NT2/D1 (cell line): ENCODE measurements around the gene LNP1.
"Not testable (repeated sequence)": the region's sequence is repeated elsewhere in the genome, so short reads cannot be mapped to it uniquely, and the experiment has no call there.

Experiments
- DNase-seq: peaks from one replicate; pipeline ENCODE4 v3.0.0-alpha.2; 2011; ENCODE audit warnings: low read depth, low spot score
- H3K27me3 ChIP-seq: 2 replicates; pipeline ENCODE4 v1.6.0; 2011; ENCODE audit warnings: mild to moderate bottlenecking; ENCODE audit not compliant: insufficient read length, insufficient read depth
- H3K36me3 ChIP-seq: 2 replicates; pipeline ENCODE4 v1.6.1; 2011; ENCODE audit warnings: mild to moderate bottlenecking, low read length, mixed read lengths; ENCODE audit not compliant: insufficient read depth, insufficient read length
- H3K4me1 ChIP-seq: 2 replicates; pipeline ENCODE4 v1.5.1; 2011; ENCODE audit not compliant: insufficient read depth, insufficient read length
- H3K4me3 ChIP-seq: 2 replicates; pipeline ENCODE4 v1.5.1; 2011; ENCODE audit warnings: low read depth; ENCODE audit not compliant: insufficient read length
- H3K9ac ChIP-seq: 2 replicates; pipeline ENCODE4 v1.6.0; 2011; ENCODE audit warnings: low read depth; ENCODE audit not compliant: insufficient read length
- H3K9me3 ChIP-seq: 2 replicates; pipeline ENCODE4 v1.5.1; 2011; ENCODE audit warnings: mild to moderate bottlenecking, low read length; ENCODE audit not compliant: insufficient read depth
- SUZ12 ChIP-seq: IDR thresholded peaks from 2 replicates; pipeline ENCODE4 v1.6.1; 2011; ENCODE audit not compliant: insufficient read length, insufficient read depth; ENCODE audit errors: extremely low read depth
- YY1 ChIP-seq: IDR thresholded peaks from 2 replicates; pipeline ENCODE4 v1.6.1; 2011; ENCODE audit not compliant: insufficient read length, insufficient read depth
- ZNF274 ChIP-seq: IDR thresholded peaks from 2 replicates; pipeline ENCODE4 v1.6.1; 2011; ENCODE audit warnings: mild to moderate bottlenecking, low read depth, low read length

Gene LNP1

GRCh38 chr3:100400780-100401673 lies at the start of gene LNP1, which contains the start of gene TOMM70:
Gene LNP1, plus strand, starts transcription at chr3:100401539. Its CDS starts 28,191 bp downstream, at chr3:100429730.
Gene TOMM70, minus strand, starts transcription at chr3:100401089. Its CDS starts 140 bp downstream, at chr3:100400949.
- DNase-seq = peak; percentile 95
- peak within 1 kb of the TSS; percentile 95 for H3K9ac ChIP-seq
- H3K27me3 ChIP-seq = no peaks in the 10 kb centered on the region
- TF ChIP-seq SUZ12 (no peak), YY1 (no peak), ZNF274 (no peak)
- peak within 1 kb of the TSS; percentile 85 for H3K4me3 ChIP-seq
- H3K36me3 ChIP-seq = peaks cover 14% of the 10 kb centered on the region
- no peaks in the 10 kb centered on the region for H3K9me3 ChIP-seq
- H3K4me1 ChIP-seq = no peaks in the 10 kb centered on the region

DNA sequence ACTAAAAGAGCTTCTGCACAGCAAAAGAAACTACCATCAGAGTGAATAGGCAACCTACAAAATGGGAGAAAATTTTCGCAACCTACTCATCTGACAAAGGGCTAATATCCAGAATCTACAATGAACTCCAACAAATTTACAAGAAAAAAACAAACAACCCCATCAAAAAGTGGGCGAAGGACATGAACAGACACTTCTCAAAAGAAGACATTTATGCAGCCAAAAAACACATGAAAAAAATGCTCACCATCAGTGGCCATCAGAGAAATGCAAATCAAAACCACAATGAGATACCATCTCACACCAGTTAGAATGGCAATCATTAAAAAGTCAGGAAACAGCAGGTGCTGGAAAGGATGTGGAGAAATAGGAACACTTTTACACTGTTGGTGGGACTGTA lies 49.6 kb upstream of the LNP1 start:
- not testable (repeated sequence) for H3K27me3 ChIP-seq, H3K9ac ChIP-seq, H3K9me3 ChIP-seq, H3K4me1 ChIP-seq, H3K4me3 ChIP-seq, DNase-seq
- peaks cover 65% of the 10 kb centered on the region for H3K36me3 ChIP-seq

DNA sequence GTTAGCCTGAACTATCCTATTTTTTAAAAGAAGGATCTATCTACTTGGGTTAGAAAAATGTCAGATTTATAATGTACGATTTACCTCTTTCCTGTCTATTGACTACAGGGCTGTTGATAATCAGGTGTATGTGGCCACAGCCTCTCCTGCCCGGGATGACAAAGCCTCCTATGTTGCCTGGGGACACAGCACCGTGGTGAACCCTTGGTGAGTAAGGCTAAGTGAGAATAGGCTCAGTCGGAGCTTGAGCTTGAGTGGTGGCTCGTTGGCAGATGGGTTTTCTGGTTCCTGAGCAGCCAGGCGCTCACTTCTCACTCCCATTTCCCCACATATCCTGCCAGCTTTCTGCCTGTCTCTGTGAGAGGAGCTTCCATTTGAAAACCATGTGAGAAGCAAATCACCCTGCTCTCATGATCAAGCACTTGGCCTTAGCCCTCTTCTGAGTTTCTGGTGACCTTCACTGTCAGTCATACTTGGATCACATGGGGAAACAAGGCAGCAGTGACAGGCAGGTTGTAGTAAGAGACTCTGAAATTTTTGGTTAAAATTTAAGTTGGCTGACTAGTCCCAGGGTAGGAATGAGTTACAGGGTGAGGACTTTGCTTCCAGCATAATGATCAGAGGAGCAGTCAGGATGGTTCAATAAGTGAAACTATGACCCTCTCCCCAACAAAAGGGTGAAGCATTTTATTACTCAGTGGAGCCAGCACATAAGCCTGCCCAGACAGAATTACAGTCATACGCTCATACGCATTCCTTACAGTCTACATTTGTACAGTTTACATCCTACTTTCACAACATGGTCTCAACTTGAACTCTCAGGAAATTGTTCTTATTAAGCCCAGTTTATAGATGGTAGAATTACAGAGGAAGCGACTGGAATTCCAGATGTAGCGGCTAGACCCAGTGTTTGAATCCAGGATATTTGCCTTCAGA lies 48.8 kb upstream of the LNP1 start:
- TF ChIP-seq SUZ12 (no peak), YY1 (no peak), ZNF274 (no peak)
- DNase-seq = no peak
- H3K27me3 ChIP-seq = no peaks in the 10 kb centered on the region
- peaks cover 68% of the 10 kb centered on the region for H3K36me3 ChIP-seq
- no peak overlapping the region for H3K9ac ChIP-seq
- H3K4me3 ChIP-seq = no peak overlapping the region
- no peaks in the 10 kb centered on the region for H3K9me3 ChIP-seq
- H3K4me1 ChIP-seq = no peaks in the 10 kb centered on the region

DNA sequence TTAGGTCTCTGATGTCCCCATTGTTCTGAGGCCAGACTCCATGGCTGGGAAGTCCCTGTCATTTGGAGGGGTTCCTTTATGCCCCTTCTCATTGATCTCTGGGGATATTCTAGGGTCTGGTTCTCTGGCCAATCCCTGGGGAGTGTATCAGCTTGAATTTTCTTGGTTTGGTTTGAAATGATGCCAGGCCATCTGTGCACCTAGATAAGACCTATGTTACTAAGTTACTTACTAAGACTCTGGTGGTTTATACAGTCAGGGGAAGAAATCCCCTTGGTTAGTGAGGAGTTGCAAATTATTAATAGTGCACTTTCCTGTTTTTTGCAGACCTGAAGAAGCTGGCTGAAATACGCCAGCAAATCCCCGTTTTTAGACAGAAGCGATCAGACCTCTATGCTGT lies 46.5 kb upstream of the LNP1 start:
- Histone ChIP-seq H3K9me3 (no peaks in the 10 kb centered on the region), H3K27me3 (no peaks in the 10 kb centered on the region), H3K9ac (no peak overlapping the region), H3K4me1 (no peaks in the 10 kb centered on the region), H3K36me3 (peaks cover 60% of the 10 kb centered on the region), H3K4me3 (no peak overlapping the region)
- DNase-seq = no peak
- TF ChIP-seq SUZ12 = no peak
- no peak for TF ChIP-seq YY1
- no peak for TF ChIP-seq ZNF274

- TF ChIP-seq YY1 = no peak
- no peak for TF ChIP-seq ZNF274
- TF ChIP-seq SUZ12 = no peak
- DNase-seq = no peak
- Histone ChIP-seq H3K36me3 (peaks cover 63% of the 10 kb centered on the region), H3K4me3 (no peak overlapping the region), H3K9ac (no peak overlapping the region), H3K4me1 (no peaks in the 10 kb centered on the region), H3K27me3 (no peaks in the 10 kb centered on the region), H3K9me3 (no peaks in the 10 kb centered on the region)
Observed at GRCh38 chr3:100358413-100358812, 42.9 kb upstream of the LNP1 start.

- H3K4me3 ChIP-seq = no peak overlapping the region
- H3K9ac ChIP-seq = no peak overlapping the region
- H3K4me1 ChIP-seq = no peaks in the 10 kb centered on the region
- TF ChIP-seq YY1 = no peak
- no peak for TF ChIP-seq ZNF274
- TF ChIP-seq SUZ12 = no peak
- no peak for DNase-seq
- H3K36me3 ChIP-seq = peaks cover 63% of the 10 kb centered on the region
- no peaks in the 10 kb centered on the region for H3K27me3 ChIP-seq
- H3K9me3 ChIP-seq = no peaks in the 10 kb centered on the region
Observed at GRCh38 chr3:100359035-100359434, 42.3 kb upstream of the LNP1 start.

DNA sequence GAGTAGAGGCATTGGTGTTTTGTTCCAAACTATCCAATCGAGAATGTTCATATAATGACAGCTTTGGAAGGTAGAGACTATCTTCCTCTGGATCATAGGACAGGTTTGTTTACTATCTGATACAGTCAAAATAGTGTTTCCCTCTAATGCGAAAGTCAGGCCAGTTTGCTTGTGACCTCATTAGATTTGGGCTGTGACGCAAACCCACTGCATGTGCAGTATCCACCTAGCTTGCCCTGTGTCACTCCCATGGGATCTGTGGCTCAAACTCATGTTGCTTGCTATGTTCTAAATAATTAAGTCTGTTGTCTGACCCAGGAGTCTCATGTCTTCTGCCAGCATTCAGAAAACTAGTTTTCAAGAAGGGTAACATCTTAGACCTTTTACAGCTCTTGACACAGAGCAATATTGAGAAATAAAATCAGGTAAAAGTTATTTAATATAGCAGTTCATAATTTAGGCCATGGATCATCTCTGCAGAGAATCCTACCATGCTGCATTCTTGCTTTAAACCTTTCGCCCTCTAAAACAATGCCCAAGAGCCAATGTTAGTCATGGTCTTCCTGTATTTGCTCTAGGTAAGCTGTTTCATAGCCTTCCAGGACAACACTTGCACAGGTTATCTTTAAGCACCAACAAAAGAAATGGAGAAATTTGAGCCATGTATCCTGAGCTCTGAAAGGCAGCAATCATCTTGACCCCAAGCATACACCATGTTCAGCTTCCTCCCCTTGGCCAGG lies 40.4 kb upstream of the LNP1 start:
- H3K36me3 ChIP-seq = peaks cover 66% of the 10 kb centered on the region
- H3K9me3 ChIP-seq = no peaks in the 10 kb centered on the region
- no peak for DNase-seq
- TF ChIP-seq ZNF274 = no peak
- TF ChIP-seq SUZ12 = no peak
- TF ChIP-seq YY1 = no peak
- H3K27me3 ChIP-seq = no peaks in the 10 kb centered on the region
- no peak overlapping the region for H3K4me3 ChIP-seq
- no peaks in the 10 kb centered on the region for H3K4me1 ChIP-seq
- no peak overlapping the region for H3K9ac ChIP-seq
